Esophagus squamous epithelium (tissue), 4 donors: ENCODE data around the gene TUSC7.

ENCODE experiments used
- POLR2A ChIP-seq, 4 donors: fragments of 450-650 bp; IDR thresholded peaks; one replicate each; pipeline ENCODE4 v1.6.1; 2017; ENCODE audit warnings: antibody characterized with exemption in 4 of 4, mild to moderate bottlenecking in 4 of 4, moderate library complexity in 3 of 4
- TF ChIP-seq, protein P1 (sequence below), 6 experiments: fragments of 450-650 bp in 4 of 6; fragments of 200-600 bp in 2 of 6; sonication (generic) in 2 of 6; IDR thresholded peaks; one replicate each; pipeline ENCODE4 v1.5.1; 2016 to 2019; ENCODE audit warnings: antibody characterized with exemption in 6 of 6, mild to moderate bottlenecking in 4 of 6, moderate library complexity in 4 of 6

DNA sequence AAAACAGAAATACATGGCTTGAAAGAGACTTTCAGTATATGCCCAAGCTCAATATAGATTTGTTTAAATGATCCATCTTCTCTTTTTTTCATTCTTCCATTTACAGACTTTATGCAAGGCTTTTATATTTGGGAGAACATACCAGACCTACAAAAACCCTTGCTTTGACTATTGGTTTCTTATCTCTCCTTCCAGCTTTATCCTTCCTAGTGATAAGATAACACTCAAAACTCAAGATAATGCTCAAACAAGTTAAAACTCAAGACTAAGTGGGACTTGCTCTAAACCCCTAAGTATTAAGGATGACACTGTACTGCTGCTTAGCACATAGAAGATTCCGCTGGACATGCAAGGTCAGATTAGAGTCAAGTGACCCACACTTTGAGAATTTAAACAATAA lies 8.0 kb downstream of the TUSC7 start:
- TF ChIP-seq POLR2A (IDR thresholded peaks at IDR 0.05): no peak
- TF ChIP-seq, protein P1, sequence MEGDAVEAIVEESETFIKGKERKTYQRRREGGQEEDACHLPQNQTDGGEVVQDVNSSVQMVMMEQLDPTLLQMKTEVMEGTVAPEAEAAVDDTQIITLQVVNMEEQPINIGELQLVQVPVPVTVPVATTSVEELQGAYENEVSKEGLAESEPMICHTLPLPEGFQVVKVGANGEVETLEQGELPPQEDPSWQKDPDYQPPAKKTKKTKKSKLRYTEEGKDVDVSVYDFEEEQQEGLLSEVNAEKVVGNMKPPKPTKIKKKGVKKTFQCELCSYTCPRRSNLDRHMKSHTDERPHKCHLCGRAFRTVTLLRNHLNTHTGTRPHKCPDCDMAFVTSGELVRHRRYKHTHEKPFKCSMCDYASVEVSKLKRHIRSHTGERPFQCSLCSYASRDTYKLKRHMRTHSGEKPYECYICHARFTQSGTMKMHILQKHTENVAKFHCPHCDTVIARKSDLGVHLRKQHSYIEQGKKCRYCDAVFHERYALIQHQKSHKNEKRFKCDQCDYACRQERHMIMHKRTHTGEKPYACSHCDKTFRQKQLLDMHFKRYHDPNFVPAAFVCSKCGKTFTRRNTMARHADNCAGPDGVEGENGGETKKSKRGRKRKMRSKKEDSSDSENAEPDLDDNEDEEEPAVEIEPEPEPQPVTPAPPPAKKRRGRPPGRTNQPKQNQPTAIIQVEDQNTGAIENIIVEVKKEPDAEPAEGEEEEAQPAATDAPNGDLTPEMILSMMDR (IDR thresholded peaks at IDR 0.05): no peak
